Smooth muscle cell (in vitro differentiated cells): ENCODE results near the gene MACROD2. TPM values are rescaled to one million over a fixed set of nuclear protein-coding genes. Genes with fewer than 3 reads are reported as not detected.
A peak's percentile ranks its signal among the peaks of the same experiment; 100 is the strongest.

Experiments used
- DNase-seq: peaks from one replicate; lab custom pipeline; 2025; ENCODE audit not compliant: unreplicated experiment; lab: John Stamatoyannopoulos, UW
- H2AFZ ChIP-seq: fragments of 200-600 bp; sonication (generic); 2 replicates; pipeline ENCODE4 v1.6.0; 2016; ENCODE audit warnings: antibody characterized with exemption, low read depth, mild to moderate bottlenecking
- H3F3A ChIP-seq: fragments of 200-600 bp; sonication (generic); 2 replicates; pipeline ENCODE4 v1.6.0; 2017; ENCODE audit warnings: antibody characterized with exemption, low read depth
- H3K27ac ChIP-seq: fragments of 200-600 bp; sonication (generic); 2 replicates; pipeline ENCODE4 v1.5.1; 2016; ENCODE audit warnings: low read depth, mild to moderate bottlenecking
- H3K27me3 ChIP-seq: fragments of 200-600 bp; sonication (generic); 2 replicates; pipeline ENCODE4 v1.6.1; 2016; ENCODE audit warnings: low read depth, mild to moderate bottlenecking
- H3K36me3 ChIP-seq: fragments of 200-600 bp; sonication (generic); 2 replicates; pipeline ENCODE4 v1.5.1; 2016; ENCODE audit warnings: low read depth
- H3K4me1 ChIP-seq: fragments of 200-600 bp; sonication (generic); 2 replicates; pipeline ENCODE4 v1.5.1; 2016; ENCODE audit warnings: low read depth
- H3K4me2 ChIP-seq: fragments of 200-600 bp; sonication (generic); 2 replicates; pipeline ENCODE4 v1.6.0; 2016; ENCODE audit warnings: mild to moderate bottlenecking
- H3K4me3 ChIP-seq: fragments of 200-600 bp; sonication (generic); 2 replicates; pipeline ENCODE4 v1.5.1; 2016; ENCODE audit warnings: mild to moderate bottlenecking
- H3K79me2 ChIP-seq: fragments of 200-600 bp; sonication (generic); 2 replicates; pipeline ENCODE4 v1.6.0; 2016; ENCODE audit warnings: low read depth, mild to moderate bottlenecking
- H3K9ac ChIP-seq: fragments of 200-600 bp; sonication (generic); 2 replicates; pipeline ENCODE4 v1.6.0; 2016; ENCODE audit warnings: low read depth
- H3K9me3 ChIP-seq: fragments of 200-600 bp; sonication (generic); replicated peaks from 2 replicates; pipeline ENCODE4 v1.5.1; 2016; ENCODE audit warnings: low read depth
- H4K20me1 ChIP-seq: fragments of 200-600 bp; sonication (generic); 2 replicates; pipeline ENCODE4 v1.6.0; 2016; ENCODE audit warnings: low read depth
- WGBS: methylation state at CpG from one replicate; pipeline ENCODE4 v1.1.7; 2016; ENCODE audit warnings: low lambda C conversion rate; 5-methylcytosine and 5-hydroxymethylcytosine counted together
- polyA plus RNA-seq: library from polyadenylated mRNA; unstranded; fragments of >200 nt; fragmentation: Nextera tagmentation; extraction: Ambion mirVana; gene quantifications from 2 replicates; pipeline ENCODE4 v1.2.1, GENCODE V29; 2016
- total RNA-seq: library from RNA; depleted of rRNA; stranded (reverse); fragments of >200 nt; gene quantifications from 2 replicates; pipeline ENCODE4 v1.2.3, GENCODE V29; 2014
- TF ChIP-seq, protein P1 (sequence below): fragments of 200-600 bp; sonication (generic); IDR thresholded peaks from 2 replicates; pipeline ENCODE4 v1.5.1; 2017; ENCODE audit warnings: borderline replicate concordance, mild to moderate bottlenecking, antibody characterized with exemption; ENCODE audit not compliant: insufficient read depth, poor library complexity, severe bottlenecking

The MACROD2 gene
- total and polyA plus RNA-seq, 2 experiments from 2014 or later: 0.04 to 0.32 TPM

DNA sequence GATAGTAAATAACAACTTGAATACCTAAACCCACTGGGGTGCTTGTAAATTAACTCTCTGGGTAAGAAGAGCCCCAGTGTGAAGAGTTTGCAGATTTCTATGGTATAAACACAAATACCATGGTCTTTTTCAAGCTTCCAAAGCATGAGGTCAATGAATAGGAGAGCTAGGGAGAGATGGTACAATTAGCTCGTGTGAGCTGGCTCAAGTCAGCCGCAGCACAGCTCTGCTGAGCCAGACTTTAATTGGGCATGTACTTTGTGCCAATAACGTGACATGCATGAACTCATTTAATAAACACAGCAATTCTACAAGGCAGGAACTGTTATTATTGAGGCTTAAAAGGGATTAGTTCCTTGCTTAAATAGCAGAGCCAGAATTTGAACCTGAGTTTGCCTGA, 1893.7 kb downstream of the MACROD2 start:
- TF ChIP-seq, protein P1, sequence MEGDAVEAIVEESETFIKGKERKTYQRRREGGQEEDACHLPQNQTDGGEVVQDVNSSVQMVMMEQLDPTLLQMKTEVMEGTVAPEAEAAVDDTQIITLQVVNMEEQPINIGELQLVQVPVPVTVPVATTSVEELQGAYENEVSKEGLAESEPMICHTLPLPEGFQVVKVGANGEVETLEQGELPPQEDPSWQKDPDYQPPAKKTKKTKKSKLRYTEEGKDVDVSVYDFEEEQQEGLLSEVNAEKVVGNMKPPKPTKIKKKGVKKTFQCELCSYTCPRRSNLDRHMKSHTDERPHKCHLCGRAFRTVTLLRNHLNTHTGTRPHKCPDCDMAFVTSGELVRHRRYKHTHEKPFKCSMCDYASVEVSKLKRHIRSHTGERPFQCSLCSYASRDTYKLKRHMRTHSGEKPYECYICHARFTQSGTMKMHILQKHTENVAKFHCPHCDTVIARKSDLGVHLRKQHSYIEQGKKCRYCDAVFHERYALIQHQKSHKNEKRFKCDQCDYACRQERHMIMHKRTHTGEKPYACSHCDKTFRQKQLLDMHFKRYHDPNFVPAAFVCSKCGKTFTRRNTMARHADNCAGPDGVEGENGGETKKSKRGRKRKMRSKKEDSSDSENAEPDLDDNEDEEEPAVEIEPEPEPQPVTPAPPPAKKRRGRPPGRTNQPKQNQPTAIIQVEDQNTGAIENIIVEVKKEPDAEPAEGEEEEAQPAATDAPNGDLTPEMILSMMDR: no peak
- Histone ChIP-seq H2AFZ (no peak overlapping the region), H3K79me2 (no peaks in the 10 kb centered on the region), H3K4me1 (peaks cover 6% of the 10 kb centered on the region), H3F3A (peaks cover 11% of the 10 kb centered on the region), H3K4me3 (no peak overlapping the region), H3K9ac (peak overlapping the region; percentile 33), H3K9me3 (no peaks in the 10 kb centered on the region), H3K36me3 (no peaks in the 10 kb centered on the region), H3K27ac (peak overlapping the region; percentile 86), H3K4me2 (peak overlapping the region; percentile 39), H3K27me3 (no peaks in the 10 kb centered on the region), H4K20me1 (no peaks in the 10 kb centered on the region)
- no peak for DNase-seq
- 9% methylated on average over 3 of the region's 3 CpGs for WGBS

DNA sequence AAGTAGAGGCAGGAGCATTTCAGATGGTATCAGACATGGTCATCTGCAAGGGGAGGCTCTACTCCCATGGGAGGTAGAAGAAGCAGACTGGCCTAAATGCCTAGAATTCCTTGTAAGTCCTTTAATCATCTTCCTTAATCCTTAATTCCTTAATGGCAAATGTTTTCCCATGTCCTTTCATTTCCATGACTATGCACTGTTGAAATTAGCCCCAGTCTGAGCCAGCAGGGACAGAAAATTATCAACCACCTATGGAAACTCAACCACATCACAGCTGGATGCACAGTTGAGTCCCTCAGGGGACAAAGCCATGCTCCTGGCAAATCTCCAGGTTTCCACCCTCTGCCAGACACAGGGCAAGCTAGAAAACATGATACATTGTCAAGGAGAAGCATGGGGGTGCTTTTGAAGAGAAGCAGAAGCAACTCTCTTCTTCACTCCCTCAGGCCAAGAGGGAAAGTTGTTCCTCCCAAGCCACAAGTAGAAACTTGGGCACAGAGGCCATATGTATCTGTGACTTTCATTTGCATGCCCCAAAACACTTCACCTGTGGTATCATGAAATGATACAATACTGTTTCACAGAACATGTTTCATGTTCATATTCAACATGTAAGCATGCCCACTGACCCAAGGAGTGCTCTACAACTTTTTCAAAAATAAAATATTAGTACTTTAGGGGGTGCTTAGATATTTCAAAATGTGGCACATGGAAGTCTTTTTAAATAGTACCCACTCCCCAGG, 1894.4 kb downstream of the MACROD2 start:
- H3K4me2 ChIP-seq: peak overlapping the region; percentile 39
- no peaks in the 10 kb centered on the region for H3K9me3 ChIP-seq
- peak overlapping the region; percentile 86 for H3K27ac ChIP-seq
- H2AFZ ChIP-seq: no peak overlapping the region
- no peak overlapping the region for H3K9ac ChIP-seq
- no peak for DNase-seq
- no peaks in the 10 kb centered on the region for H3K79me2 ChIP-seq
- no peaks in the 10 kb centered on the region for H4K20me1 ChIP-seq
- peaks cover 11% of the 10 kb centered on the region for H3F3A ChIP-seq
- H3K36me3 ChIP-seq: no peaks in the 10 kb centered on the region
- TF ChIP-seq, protein P1: no peak
- H3K27me3 ChIP-seq: no peaks in the 10 kb centered on the region
- H3K4me3 ChIP-seq: no peak overlapping the region
- peaks cover 6% of the 10 kb centered on the region for H3K4me1 ChIP-seq

DNA sequence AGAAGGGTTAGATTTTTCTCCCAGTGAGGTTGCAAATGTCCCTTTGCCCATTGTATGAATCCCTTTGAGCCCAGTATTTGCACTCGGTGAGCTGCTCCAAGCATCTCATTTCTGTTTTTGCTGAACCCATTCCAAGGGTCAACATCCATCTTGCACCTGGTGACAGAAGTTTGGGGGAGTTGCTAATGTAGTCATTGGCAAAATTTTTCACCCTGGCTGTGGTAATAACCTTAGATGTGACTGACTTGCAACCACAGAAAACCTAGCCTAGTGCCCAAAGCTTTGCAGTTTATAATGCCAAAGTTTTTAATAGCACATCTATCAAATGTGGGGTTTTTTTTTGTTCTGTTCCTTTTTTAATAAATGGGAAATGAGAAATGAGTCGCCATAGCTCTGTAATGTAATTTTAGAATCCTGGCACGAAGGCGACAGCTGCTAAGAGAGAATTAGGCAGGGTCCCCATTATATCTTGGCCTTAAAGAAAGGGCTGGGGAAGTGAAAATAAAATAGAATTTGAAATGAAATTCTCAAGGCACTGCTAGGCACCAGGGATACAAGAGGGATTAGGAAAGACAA, 1895.2 kb downstream of the MACROD2 start:
- no peak for DNase-seq
- Histone ChIP-seq H3K36me3 (no peaks in the 10 kb centered on the region), H2AFZ (no peak overlapping the region), H3K27ac (no peak overlapping the region), H3K9me3 (no peaks in the 10 kb centered on the region), H3K4me3 (no peak overlapping the region), H3K79me2 (no peaks in the 10 kb centered on the region), H3K4me2 (no peak overlapping the region), H4K20me1 (no peaks in the 10 kb centered on the region), H3F3A (peaks cover 11% of the 10 kb centered on the region), H3K27me3 (no peaks in the 10 kb centered on the region), H3K9ac (no peak overlapping the region), H3K4me1 (peaks cover 6% of the 10 kb centered on the region)
- WGBS: 91% methylated on average over 4 of the region's 4 CpGs
- TF ChIP-seq, protein P1: no peak

DNA sequence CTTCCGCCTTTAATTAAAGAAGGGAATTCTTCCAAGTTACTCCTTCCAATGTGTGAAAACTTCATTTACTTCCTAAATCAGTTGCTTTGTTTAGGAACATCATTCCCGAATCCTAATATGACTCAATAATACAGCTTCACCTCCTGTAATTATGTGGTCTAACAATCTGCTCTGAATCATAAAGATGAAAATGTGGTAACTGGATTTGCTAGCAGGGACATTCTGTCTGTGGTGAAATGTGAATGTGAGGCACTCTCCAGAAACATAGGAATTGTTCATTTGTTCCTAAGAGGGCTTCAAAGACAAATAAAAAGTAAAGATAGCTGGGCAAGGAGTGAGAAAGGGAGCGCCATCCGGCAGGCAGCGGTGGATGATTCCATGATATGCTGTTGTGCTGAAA, 1899.8 kb downstream of the MACROD2 start:
- Histone ChIP-seq H3K4me3 (no peak overlapping the region), H3K9me3 (no peaks in the 10 kb centered on the region), H3K27ac (peak overlapping the region; percentile 65), H3F3A (no peaks in the 10 kb centered on the region), H2AFZ (no peak overlapping the region), H3K79me2 (no peaks in the 10 kb centered on the region), H3K9ac (no peak overlapping the region), H4K20me1 (no peaks in the 10 kb centered on the region), H3K4me2 (peak overlapping the region; percentile 14), H3K36me3 (no peaks in the 10 kb centered on the region), H3K27me3 (no peaks in the 10 kb centered on the region), H3K4me1 (no peaks in the 10 kb centered on the region)
- 51% methylated on average over 5 of the region's 5 CpGs for WGBS
- no peak for DNase-seq
- TF ChIP-seq, protein P1: no peak
